ENCODE data around the gene MTOR. TPM values are rescaled to one million over a fixed set of nuclear protein-coding genes. Genes with fewer than 3 reads are reported as not detected.

The MTOR gene
- total and polyA plus RNA-seq, 2 donors = 25.2 to 31.3 TPM

GRCh38 chr1:11197359-11197758, 65.0 kb downstream of the MTOR start:
- H3K4me1 ChIP-seq (ENCODE audit: control insufficient read depth in 2 of 2, insufficient read depth in 2 of 2, low read length in 2 of 2) = no peaks in the 10 kb centered on the region
- no peaks in the 10 kb centered on the region for H3K27me3 ChIP-seq (ENCODE audit: control insufficient read depth in 2 of 2, insufficient read depth in 1 of 2, low read length in 1 of 2)
- H3K4me3 ChIP-seq (ENCODE audit: low read length in 2 of 2) = no peak overlapping the region
- H3K9me3 ChIP-seq (ENCODE audit: control insufficient read depth in 2 of 2, insufficient read depth in 1 of 2, low read length in 1 of 2) = no peaks in the 10 kb centered on the region
- DNase-seq (ENCODE audit: low read depth in 6 of 9, low spot score in 9 of 9) = no peak
- H3K27ac ChIP-seq (ENCODE audit: low read depth in 1 of 2, low read length in 1 of 2) = no peak overlapping the region
- WGBS = 98% methylated on average over 4 of the region's 4 CpGs
- H3K36me3 ChIP-seq (ENCODE audit: control insufficient read depth in 2 of 2, insufficient read depth in 2 of 2, low read length in 1 of 2) = peaks cover 48 to 70% of the 10 kb centered on the region in 2 donors

DNA sequence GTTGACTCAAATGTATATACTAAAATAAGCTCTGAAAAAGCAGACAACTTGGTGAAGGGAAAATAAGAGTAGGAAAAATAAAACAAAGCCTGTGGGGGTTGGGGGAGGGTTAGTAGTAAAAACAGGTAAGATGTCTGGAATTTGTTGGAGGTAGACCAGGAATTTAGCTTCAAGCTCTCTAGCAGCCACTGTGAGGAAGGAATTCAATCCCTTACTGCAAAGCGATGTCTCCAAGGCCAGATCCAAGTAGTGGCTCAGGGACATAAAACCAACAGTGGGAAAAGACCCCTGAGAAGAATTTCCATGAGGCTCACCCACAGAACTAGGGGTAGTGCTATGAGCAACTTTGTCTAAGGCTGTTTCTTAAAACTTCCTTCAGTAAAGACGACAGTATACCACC, 65.4 kb downstream of the MTOR start:
- H3K27me3 ChIP-seq (ENCODE audit: control insufficient read depth in 2 of 2, insufficient read depth in 1 of 2, low read length in 1 of 2) = no peaks in the 10 kb centered on the region
- no peak for DNase-seq (ENCODE audit: low read depth in 6 of 9, low spot score in 9 of 9)
- H3K9me3 ChIP-seq (ENCODE audit: control insufficient read depth in 2 of 2, insufficient read depth in 1 of 2, low read length in 1 of 2) = no peaks in the 10 kb centered on the region
- peaks cover 48 to 71% of the 10 kb centered on the region in 2 donors for H3K36me3 ChIP-seq (ENCODE audit: control insufficient read depth in 2 of 2, insufficient read depth in 2 of 2, low read length in 1 of 2)
- 95% methylated on average over 2 of the region's 2 CpGs for WGBS
- H3K27ac ChIP-seq (ENCODE audit: low read depth in 1 of 2, low read length in 1 of 2) = no peak overlapping the region
- H3K4me3 ChIP-seq (ENCODE audit: low read length in 2 of 2) = no peak overlapping the region
- H3K4me1 ChIP-seq (ENCODE audit: control insufficient read depth in 2 of 2, insufficient read depth in 2 of 2, low read length in 2 of 2) = no peaks in the 10 kb centered on the region

- no peaks in the 10 kb centered on the region for H3K9me3 ChIP-seq (ENCODE audit: control insufficient read depth in 2 of 2, insufficient read depth in 1 of 2, low read length in 1 of 2)
- no peaks in the 10 kb centered on the region for H3K4me1 ChIP-seq (ENCODE audit: control insufficient read depth in 2 of 2, insufficient read depth in 2 of 2, low read length in 2 of 2)
- no peak overlapping the region for H3K27ac ChIP-seq (ENCODE audit: low read depth in 1 of 2, low read length in 1 of 2)
- 98% methylated on average over 14 of the region's 14 CpGs for WGBS
- H3K4me3 ChIP-seq (ENCODE audit: low read length in 2 of 2) = no peak overlapping the region
- H3K36me3 ChIP-seq (ENCODE audit: control insufficient read depth in 2 of 2, insufficient read depth in 2 of 2, low read length in 1 of 2) = peaks cover 61 to 78% of the 10 kb centered on the region in 2 donors
- DNase-seq (ENCODE audit: low read depth in 6 of 9, low spot score in 9 of 9) = no peak
- H3K27me3 ChIP-seq (ENCODE audit: control insufficient read depth in 2 of 2, insufficient read depth in 1 of 2, low read length in 1 of 2) = no peaks in the 10 kb centered on the region
These were observed 67.8 kb downstream of the MTOR start for GRCh38 chr1:11194407-11195176.

DNA sequence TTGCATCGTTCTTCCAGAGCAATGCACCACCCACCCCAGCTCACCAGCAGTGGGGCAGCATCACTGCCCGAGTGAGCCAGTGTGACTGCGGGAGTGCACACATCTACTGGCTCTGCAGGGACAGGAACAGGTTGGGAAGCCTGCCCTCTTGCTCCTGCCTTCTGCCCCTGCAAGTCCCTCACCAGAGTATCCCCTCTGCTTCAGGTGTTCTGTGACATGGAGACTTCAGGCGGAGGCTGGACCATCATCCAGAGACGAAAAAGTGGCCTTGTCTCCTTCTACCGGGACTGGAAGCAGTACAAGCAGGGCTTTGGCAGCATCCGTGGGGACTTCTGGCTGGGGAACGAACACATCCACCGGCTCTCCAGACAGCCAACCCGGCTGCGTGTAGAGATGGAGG, 69.0 kb downstream of the MTOR start:
- peaks cover 52 to 70% of the 10 kb centered on the region in 2 donors for H3K36me3 ChIP-seq (ENCODE audit: control insufficient read depth in 2 of 2, insufficient read depth in 2 of 2, low read length in 1 of 2)
- 99% methylated on average over 11 of the region's 11 CpGs for WGBS
- no peak overlapping the region for H3K4me3 ChIP-seq (ENCODE audit: low read length in 2 of 2)
- no peaks in the 10 kb centered on the region for H3K4me1 ChIP-seq (ENCODE audit: control insufficient read depth in 2 of 2, insufficient read depth in 2 of 2, low read length in 2 of 2)
- H3K27ac ChIP-seq (ENCODE audit: low read depth in 1 of 2, low read length in 1 of 2) = no peak overlapping the region
- no peaks in the 10 kb centered on the region for H3K27me3 ChIP-seq (ENCODE audit: control insufficient read depth in 2 of 2, insufficient read depth in 1 of 2, low read length in 1 of 2)
- H3K9me3 ChIP-seq (ENCODE audit: control insufficient read depth in 2 of 2, insufficient read depth in 1 of 2, low read length in 1 of 2) = no peaks in the 10 kb centered on the region
- no peak for DNase-seq (ENCODE audit: low read depth in 6 of 9, low spot score in 9 of 9)

DNA sequence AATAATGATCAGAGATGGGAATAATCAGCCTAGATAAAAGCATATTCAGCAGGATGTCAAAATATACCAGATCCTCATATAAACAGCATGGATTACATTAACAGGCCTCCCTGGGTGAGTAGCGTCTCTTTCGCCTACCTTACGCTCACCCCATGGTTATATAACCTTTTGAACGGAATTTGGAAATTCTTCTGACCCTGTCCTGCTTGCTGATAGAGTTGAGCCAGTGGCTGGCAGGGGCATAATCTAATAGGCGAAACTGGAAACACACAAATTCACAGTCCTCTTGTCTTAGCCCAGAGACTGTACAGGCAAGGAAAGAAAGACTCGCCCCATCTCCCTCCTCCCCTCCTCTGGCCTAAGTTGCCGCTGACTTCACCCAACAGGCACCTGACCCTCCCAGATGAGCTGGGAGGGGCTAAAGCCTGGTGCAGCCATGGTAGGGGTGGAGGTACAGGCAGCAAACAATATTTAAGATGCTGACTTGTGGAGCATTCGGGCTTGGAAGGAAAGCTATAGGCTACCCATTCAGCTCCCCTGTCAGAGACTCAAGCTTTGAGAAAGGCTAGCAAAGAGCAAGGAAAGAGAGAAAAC, 73.4 kb downstream of the MTOR start, which contains the start of gene ANGPTL7:
Gene ANGPTL7, plus strand, starts transcription at position 498 of the 594 bp plus-strand sequence. CDS start 225 bp downstream, outside the sequence.
- Histone ChIP-seq H3K36me3 (ENCODE audit: control insufficient read depth in 2 of 2, insufficient read depth in 2 of 2, low read length in 1 of 2) (peaks cover 42 to 60% of the 10 kb centered on the region in 2 donors), H3K27ac (ENCODE audit: low read depth in 1 of 2, low read length in 1 of 2) (no peak within 1 kb of the TSS)
- 98% methylated on average over 8 of the region's 8 CpGs for WGBS

GRCh38 chr1:11188381-11188780, 74.0 kb downstream of the MTOR start:
- no peaks in the 10 kb centered on the region for H3K9me3 ChIP-seq (ENCODE audit: control insufficient read depth in 2 of 2, insufficient read depth in 1 of 2, low read length in 1 of 2)
- H3K4me3 ChIP-seq (ENCODE audit: low read length in 2 of 2) = no peak overlapping the region
- H3K27ac ChIP-seq (ENCODE audit: low read depth in 1 of 2, low read length in 1 of 2) = no peak overlapping the region
- DNase-seq (ENCODE audit: low read depth in 6 of 9, low spot score in 9 of 9) = no peak
- H3K36me3 ChIP-seq (ENCODE audit: control insufficient read depth in 2 of 2, insufficient read depth in 2 of 2, low read length in 1 of 2) = peaks cover 37 to 54% of the 10 kb centered on the region in 2 donors
- WGBS = 100% methylated on average over 1 of the region's 1 CpG
- no peaks in the 10 kb centered on the region for H3K4me1 ChIP-seq (ENCODE audit: control insufficient read depth in 2 of 2, insufficient read depth in 2 of 2, low read length in 2 of 2)
- no peaks in the 10 kb centered on the region for H3K27me3 ChIP-seq (ENCODE audit: control insufficient read depth in 2 of 2, insufficient read depth in 1 of 2, low read length in 1 of 2)

More for the DNA sequence above, 73.4 kb downstream of the MTOR start, which contains the start of gene ANGPTL7:
- Histone ChIP-seq H3K4me3 (ENCODE audit: low read length in 2 of 2) (no peak within 1 kb of the TSS), H3K9me3 (ENCODE audit: control insufficient read depth in 2 of 2, insufficient read depth in 1 of 2, low read length in 1 of 2) (no peaks in the 10 kb centered on the region), H3K27me3 (ENCODE audit: control insufficient read depth in 2 of 2, insufficient read depth in 1 of 2, low read length in 1 of 2) (no peaks in the 10 kb centered on the region), H3K4me1 (ENCODE audit: control insufficient read depth in 2 of 2, insufficient read depth in 2 of 2, low read length in 2 of 2) (no peaks in the 10 kb centered on the region)
- no peak for DNase-seq (ENCODE audit: low read depth in 6 of 9, low spot score in 9 of 9)

GRCh38 chr1:11187931-11188330, 74.4 kb downstream of the MTOR start:
- Histone ChIP-seq H3K27ac (ENCODE audit: low read depth in 1 of 2, low read length in 1 of 2) (no peak overlapping the region), H3K4me3 (ENCODE audit: low read length in 2 of 2) (no peak overlapping the region), H3K4me1 (ENCODE audit: control insufficient read depth in 2 of 2, insufficient read depth in 2 of 2, low read length in 2 of 2) (no peaks in the 10 kb centered on the region), H3K36me3 (ENCODE audit: control insufficient read depth in 2 of 2, insufficient read depth in 2 of 2, low read length in 1 of 2) (peaks cover 32 to 51% of the 10 kb centered on the region in 2 donors), H3K27me3 (ENCODE audit: control insufficient read depth in 2 of 2, insufficient read depth in 1 of 2, low read length in 1 of 2) (no peaks in the 10 kb centered on the region), H3K9me3 (ENCODE audit: control insufficient read depth in 2 of 2, insufficient read depth in 1 of 2, low read length in 1 of 2) (no peaks in the 10 kb centered on the region)
- no peak for DNase-seq (ENCODE audit: low read depth in 6 of 9, low spot score in 9 of 9)
- 95% methylated on average over 2 of the region's 2 CpGs for WGBS

- H3K27me3 ChIP-seq (ENCODE audit: control insufficient read depth in 2 of 2, insufficient read depth in 1 of 2, low read length in 1 of 2) = no peaks in the 10 kb centered on the region
- no peak overlapping the region for H3K27ac ChIP-seq (ENCODE audit: low read depth in 1 of 2, low read length in 1 of 2)
- WGBS = 98% methylated on average over 2 of the region's 2 CpGs
- no peak overlapping the region for H3K4me3 ChIP-seq (ENCODE audit: low read length in 2 of 2)
- peaks cover 28 to 48% of the 10 kb centered on the region in 2 donors for H3K36me3 ChIP-seq (ENCODE audit: control insufficient read depth in 2 of 2, insufficient read depth in 2 of 2, low read length in 1 of 2)
- no peaks in the 10 kb centered on the region for H3K9me3 ChIP-seq (ENCODE audit: control insufficient read depth in 2 of 2, insufficient read depth in 1 of 2, low read length in 1 of 2)
- H3K4me1 ChIP-seq (ENCODE audit: control insufficient read depth in 2 of 2, insufficient read depth in 2 of 2, low read length in 2 of 2) = no peaks in the 10 kb centered on the region
- no peak for DNase-seq (ENCODE audit: low read depth in 6 of 9, low spot score in 9 of 9)
These were observed 74.9 kb downstream of the MTOR start for GRCh38 chr1:11187494-11187893.

- H3K4me3 ChIP-seq (ENCODE audit: low read length in 2 of 2) = no peak overlapping the region
- H3K27me3 ChIP-seq (ENCODE audit: control insufficient read depth in 2 of 2, insufficient read depth in 1 of 2, low read length in 1 of 2) = no peaks in the 10 kb centered on the region
- WGBS = 99% methylated on average over 3 of the region's 3 CpGs
- no peak for DNase-seq (ENCODE audit: low read depth in 6 of 9, low spot score in 9 of 9)
- H3K9me3 ChIP-seq (ENCODE audit: control insufficient read depth in 2 of 2, insufficient read depth in 1 of 2, low read length in 1 of 2) = no peaks in the 10 kb centered on the region
- no peak overlapping the region for H3K27ac ChIP-seq (ENCODE audit: low read depth in 1 of 2, low read length in 1 of 2)
- H3K4me1 ChIP-seq (ENCODE audit: control insufficient read depth in 2 of 2, insufficient read depth in 2 of 2, low read length in 2 of 2) = no peaks in the 10 kb centered on the region
- peaks cover 28 to 46% of the 10 kb centered on the region in 2 donors for H3K36me3 ChIP-seq (ENCODE audit: control insufficient read depth in 2 of 2, insufficient read depth in 2 of 2, low read length in 1 of 2)
These were observed 75.4 kb downstream of the MTOR start for GRCh38 chr1:11187000-11187399.

Data from thymus (tissue), 11 donors.